Fibroblast of lung (primary cell): ENCODE results near the gene CDCA8. TPM values are rescaled to one million over a fixed set of nuclear protein-coding genes. Genes with fewer than 3 reads are reported as not detected.

Experiments used
- DNase-seq, 2 donors: peaks; one replicate each; pipeline versions ENCODE4 v3.0.0 to v3.0.0-alpha.2; 2010; ENCODE audit warnings: low read depth in 2 of 2
- H2AFZ ChIP-seq: 2 replicates; pipeline ENCODE4 v1.5.1; 2012; ENCODE audit warnings: low read length, control low read depth, inconsistent platforms
- H3K27ac ChIP-seq: 2 replicates; pipeline ENCODE4 v1.5.1; 2011; ENCODE audit warnings: low read length, control low read depth; ENCODE audit not compliant: insufficient read depth
- H3K27me3 ChIP-seq: 2 replicates; pipeline ENCODE4 v1.5.1; 2011; ENCODE audit warnings: mild to moderate bottlenecking, low read length; ENCODE audit not compliant: control insufficient read depth, insufficient read depth
- H3K36me3 ChIP-seq: 2 replicates; pipeline ENCODE4 v1.5.1; 2011; ENCODE audit warnings: low read length; ENCODE audit not compliant: control insufficient read depth, insufficient read depth
- H3K4me1 ChIP-seq: 2 replicates; pipeline ENCODE4 v1.5.1; 2011; ENCODE audit warnings: low read length; ENCODE audit not compliant: control insufficient read depth, insufficient read depth; ENCODE audit errors: extremely low read depth
- H3K4me2 ChIP-seq: 2 replicates; pipeline ENCODE4 v1.5.1; 2011; ENCODE audit warnings: low read length, control low read depth; ENCODE audit not compliant: insufficient read depth; ENCODE audit errors: extremely low read depth
- H3K4me3 ChIP-seq, 4 experiments: fragments of 200-600 bp in 1 of 4; sonication (generic) in 1 of 4; replicated peaks in 1 of 4; 2 replicates each; pipeline ENCODE4 v1.5.1; 2011 to 2016; ENCODE audit warnings: low read length in 4 of 4, low read depth in 3 of 4, mild to moderate bottlenecking in 3 of 4, control low read depth in 2 of 4, inconsistent platforms in 1 of 4, mixed read lengths in 1 of 4; ENCODE audit not compliant: insufficient read depth in 1 of 4; ENCODE audit errors: control extremely low read depth in 1 of 4
- H3K79me2 ChIP-seq: 2 replicates; pipeline ENCODE4 v1.5.1; 2012; ENCODE audit warnings: mild to moderate bottlenecking, low read length, inconsistent platforms; ENCODE audit not compliant: control insufficient read depth, insufficient read depth
- H3K9ac ChIP-seq: 2 replicates; pipeline ENCODE4 v1.5.1; 2011; ENCODE audit warnings: mild to moderate bottlenecking, low read length, control low read depth; ENCODE audit not compliant: insufficient read depth
- H3K9me3 ChIP-seq: 2 replicates; pipeline ENCODE4 v1.5.1; 2012; ENCODE audit warnings: low read depth, low read length; ENCODE audit not compliant: control insufficient read depth, insufficient read depth
- H4K20me1 ChIP-seq: 2 replicates; pipeline ENCODE4 v1.5.1; 2011; ENCODE audit warnings: low read length; ENCODE audit not compliant: control insufficient read depth, insufficient read depth; ENCODE audit errors: extremely low read depth
- CTCF ChIP-seq, 2 donors: IDR thresholded peaks in 1 of 2; conservative IDR thresholded peaks in 1 of 2; 1 replicate in 1 of 2; 2 replicates in 1 of 2; pipeline ENCODE4 v1.5.1; 2011 to 2012; ENCODE audit warnings: low read length in 2 of 2, control low read depth in 1 of 2, inconsistent platforms in 1 of 2, low read depth in 1 of 2, mild to moderate bottlenecking in 1 of 2
- EZH2 ChIP-seq: IDR thresholded peaks from 2 replicates; pipeline ENCODE4 v1.5.1; 2012; ENCODE audit warnings: low read length, control low read depth, mild to moderate bottlenecking; ENCODE audit errors: missing control alignments
- polyA plus RNA-seq, 2 donors: library from polyadenylated mRNA; depleted of rRNA in 1 of 2; stranded (reverse) in 1 of 2; unstranded in 1 of 2; fragments of >200 nt; gene quantifications; 2 replicates each; pipeline ENCODE4 v1.2.1, GENCODE V29; 2011 to 2012; ENCODE audit warnings: missing spikeins in 1 of 2
- total RNA-seq: library from RNA; depleted of rRNA; stranded (reverse); fragments of >200 nt; gene quantifications from 2 replicates; pipeline ENCODE4 v1.2.1, GENCODE V29; 2014

The CDCA8 gene
- total and polyA plus RNA-seq, 2 donors (not counting 1 experiment from before 2014, with no cell fraction given), result 3.8 to 9.5 TPM

- no peaks in the 10 kb centered on the region for H3K9me3 ChIP-seq
- peaks cover 3% of the 10 kb centered on the region for H3K4me1 ChIP-seq
- peaks cover 10% of the 10 kb centered on the region for H3K36me3 ChIP-seq
- H3K9ac ChIP-seq, result no peak overlapping the region
- H3K79me2 ChIP-seq, result peaks cover 39% of the 10 kb centered on the region
- TF ChIP-seq EZH2 (no peak), CTCF (conservative IDR thresholded peaks at IDR 0.05 in 1 of 2, IDR thresholded peaks at IDR 0.05 in 1 of 2; ENCODE audit: low read depth in 1 of 2, low read length in 2 of 2) (no peak)
- H4K20me1 ChIP-seq, result no peaks in the 10 kb centered on the region
- no peak overlapping the region for H2AFZ ChIP-seq
- no peaks in the 10 kb centered on the region for H3K27me3 ChIP-seq
- no peak overlapping the region for H3K4me3 ChIP-seq
- H3K27ac ChIP-seq, result no peak overlapping the region
- no peak for DNase-seq
- no peak overlapping the region for H3K4me2 ChIP-seq
Observed at GRCh38 chr1:37697737-37698136, 5.4 kb downstream of the CDCA8 start.

GRCh38 chr1:37699147-37699546, 6.8 kb downstream of the CDCA8 start:
- no peak overlapping the region for H2AFZ ChIP-seq
- no peak overlapping the region for H3K27ac ChIP-seq
- peaks cover 13% of the 10 kb centered on the region for H3K36me3 ChIP-seq
- H3K27me3 ChIP-seq, result no peaks in the 10 kb centered on the region
- H3K4me2 ChIP-seq, result no peak overlapping the region
- DNase-seq, result no peak
- peaks cover 25% of the 10 kb centered on the region for H3K79me2 ChIP-seq
- TF ChIP-seq CTCF (conservative IDR thresholded peaks at IDR 0.05 in 1 of 2, IDR thresholded peaks at IDR 0.05 in 1 of 2; ENCODE audit: low read depth in 1 of 2, low read length in 2 of 2) (no peak), EZH2 (no peak)
- H3K9me3 ChIP-seq, result no peaks in the 10 kb centered on the region
- no peaks in the 10 kb centered on the region for H3K4me1 ChIP-seq
- no peaks in the 10 kb centered on the region for H4K20me1 ChIP-seq
- no peak overlapping the region for H3K4me3 ChIP-seq
- no peak overlapping the region for H3K9ac ChIP-seq

DNA sequence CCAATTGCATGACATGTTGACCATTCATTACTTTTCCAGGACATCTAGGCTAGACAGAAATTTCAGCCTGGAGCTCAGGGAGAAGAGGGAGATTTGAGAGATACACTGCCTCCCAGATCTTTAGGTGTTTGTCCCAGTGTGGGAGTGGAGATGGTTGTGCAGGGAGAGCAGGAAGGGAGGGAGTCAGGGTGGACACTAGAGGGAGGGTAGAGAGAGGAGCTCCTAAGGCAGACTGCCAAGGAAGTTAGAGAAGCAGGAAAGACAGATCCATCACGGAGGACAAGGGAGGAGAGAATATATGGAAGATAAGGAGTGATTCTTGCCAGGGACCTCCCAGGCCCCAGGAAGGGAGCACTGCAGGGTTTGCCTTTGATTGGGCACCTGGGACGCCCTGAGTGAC, 8.7 kb downstream of the CDCA8 start:
- Histone ChIP-seq H3K4me1 (no peaks in the 10 kb centered on the region), H2AFZ (no peak overlapping the region), H3K36me3 (peaks cover 13% of the 10 kb centered on the region), H3K27me3 (no peaks in the 10 kb centered on the region), H3K4me3 (no peak overlapping the region), H4K20me1 (peaks cover 2% of the 10 kb centered on the region), H3K79me2 (peaks cover 13% of the 10 kb centered on the region), H3K27ac (no peak overlapping the region), H3K4me2 (no peak overlapping the region), H3K9me3 (no peaks in the 10 kb centered on the region), H3K9ac (no peak overlapping the region)
- TF ChIP-seq EZH2, result no peak
- no peak for TF ChIP-seq CTCF (conservative IDR thresholded peaks at IDR 0.05 in 1 of 2, IDR thresholded peaks at IDR 0.05 in 1 of 2; ENCODE audit: low read depth in 1 of 2, low read length in 2 of 2)
- DNase-seq, result no peak
